Panc1 (cell line): ENCODE measurements around the gene ALPK3. TPM values are rescaled to one million over a fixed set of nuclear protein-coding genes. Genes with fewer than 3 reads are reported as not detected.

ENCODE experiments used
- ATAC-seq: fragments of 200-7000 bp; cut with Tn5 transposase; 2 replicates; pipeline ENCODE4 v1.9.1; 2020; ENCODE audit warnings: mild to moderate bottlenecking, moderate library complexity
- BruUV-seq: library from RNA; stranded (reverse); fragments of 400-500 nt; replicated peaks from 2 replicates; lab custom pipeline; 2021; lab: Mats Ljungman, UMichigan
- CTCF ChIA-PET: fragments of 300-600 bp; sonication (Branson Sonifier 250); formaldehyde crosslinking; loops from one replicate; lab custom pipeline; 2022; ENCODE audit warnings: antibody characterized with exemption; lab: Charles Lee
- POLR2A ChIA-PET: fragments of 300-600 bp; sonication (Branson Sonifier 250); formaldehyde crosslinking; loops from one replicate; lab custom pipeline; 2022; ENCODE audit warnings: antibody characterized with exemption; lab: Charles Lee
- DNase-seq: peaks from one replicate; pipeline ENCODE4 v3.0.0-alpha.2; 2010; ENCODE audit warnings: low read depth, low spot score
- H3K27ac ChIP-seq: 2 replicates; pipeline ENCODE4 v1.5.1; 2011; ENCODE audit warnings: mild to moderate bottlenecking, low read length, inconsistent platforms
- H3K27me3 ChIP-seq: fragments of 200-500 bp; sonication (Bioruptor generic); 2 replicates; pipeline ENCODE4 v1.6.0; 2014; ENCODE audit warnings: low read length, inconsistent platforms; ENCODE audit not compliant: control insufficient read depth, insufficient read depth
- H3K36me3 ChIP-seq: fragments of 200-500 bp; sonication (Bioruptor generic); 2 replicates; pipeline ENCODE4 v1.5.1; 2014; ENCODE audit warnings: inconsistent platforms, mild to moderate bottlenecking, low read length, moderate library complexity; ENCODE audit not compliant: control insufficient read depth, insufficient read depth
- H3K4me1 ChIP-seq: 2 replicates; pipeline ENCODE4 v1.5.1; 2011; ENCODE audit warnings: inconsistent platforms, mild to moderate bottlenecking, low read length, moderate library complexity; ENCODE audit not compliant: control insufficient read depth, insufficient read depth
- H3K4me3 ChIP-seq, 2 experiments: 2 replicates each; pipeline ENCODE4 v1.5.1; 2011 to 2012; ENCODE audit warnings: low read depth in 2 of 2, low read length in 2 of 2, mild to moderate bottlenecking in 2 of 2, inconsistent platforms in 1 of 2, moderate library complexity in 1 of 2
- H3K9me3 ChIP-seq: fragments of 200-500 bp; sonication (Bioruptor generic); 2 replicates; pipeline ENCODE4 v1.5.1; 2014; ENCODE audit warnings: low read depth, mild to moderate bottlenecking, inconsistent platforms, low read length, moderate library complexity; ENCODE audit not compliant: control insufficient read depth, insufficient read depth
- POLR2AphosphoS5 ChIP-seq: IDR thresholded peaks from 2 replicates; pipeline ENCODE4 v1.6.1; 2012; ENCODE audit warnings: mild to moderate bottlenecking, low read depth, low read length, moderate library complexity
- SIN3A ChIP-seq: IDR thresholded peaks from 2 replicates; pipeline ENCODE4 v1.6.1; 2012; ENCODE audit warnings: low read depth, mild to moderate bottlenecking, low read length, moderate library complexity, borderline replicate concordance; ENCODE audit not compliant: insufficient read depth
- TCF7L2 ChIP-seq: IDR thresholded peaks from 2 replicates; pipeline ENCODE4 v1.6.1; 2011; ENCODE audit warnings: mild to moderate bottlenecking, low read depth, low read length, inconsistent platforms
- in situ Hi-C: cut with HindIII; loops from 2 replicates; pipeline ENCODE4 v1.10.0; 2016; ENCODE audit warnings: low sequenced_read_pairs, low pct_unique_long_range_greater_than_20kb
- intact Hi-C: fragments of 100-400 bp; cut with micrococcal nuclease; formaldehyde crosslinking; loops from one replicate; pipeline ENCODE4 v1.10.0; 2022; ENCODE audit not compliant: unreplicated experiment
- total RNA-seq: library from RNA; stranded (reverse); gene quantifications from one replicate; pipeline ENCODE4 v1.2.1, GENCODE V29; 2021; ENCODE audit not compliant: unreplicated experiment
- TF ChIP-seq, protein P1 (sequence below): fragments of 450-650 bp; IDR thresholded peaks from 2 replicates; pipeline ENCODE4 v1.5.1; 2017; ENCODE audit warnings: mild to moderate bottlenecking
- TF ChIP-seq, protein P2 (sequence below), 2 experiments: IDR thresholded peaks; 2 replicates each; pipeline ENCODE4 v1.6.1; 2011 to 2012; ENCODE audit warnings: low read depth in 2 of 2, control low read depth in 1 of 2, low read length in 1 of 2, mild to moderate bottlenecking in 1 of 2, moderate library complexity in 1 of 2; ENCODE audit not compliant: insufficient read depth in 1 of 2

ALPK3 gene
- total RNA-seq, 1 experiment from 2014 or later: 1.0 TPM

DNA sequence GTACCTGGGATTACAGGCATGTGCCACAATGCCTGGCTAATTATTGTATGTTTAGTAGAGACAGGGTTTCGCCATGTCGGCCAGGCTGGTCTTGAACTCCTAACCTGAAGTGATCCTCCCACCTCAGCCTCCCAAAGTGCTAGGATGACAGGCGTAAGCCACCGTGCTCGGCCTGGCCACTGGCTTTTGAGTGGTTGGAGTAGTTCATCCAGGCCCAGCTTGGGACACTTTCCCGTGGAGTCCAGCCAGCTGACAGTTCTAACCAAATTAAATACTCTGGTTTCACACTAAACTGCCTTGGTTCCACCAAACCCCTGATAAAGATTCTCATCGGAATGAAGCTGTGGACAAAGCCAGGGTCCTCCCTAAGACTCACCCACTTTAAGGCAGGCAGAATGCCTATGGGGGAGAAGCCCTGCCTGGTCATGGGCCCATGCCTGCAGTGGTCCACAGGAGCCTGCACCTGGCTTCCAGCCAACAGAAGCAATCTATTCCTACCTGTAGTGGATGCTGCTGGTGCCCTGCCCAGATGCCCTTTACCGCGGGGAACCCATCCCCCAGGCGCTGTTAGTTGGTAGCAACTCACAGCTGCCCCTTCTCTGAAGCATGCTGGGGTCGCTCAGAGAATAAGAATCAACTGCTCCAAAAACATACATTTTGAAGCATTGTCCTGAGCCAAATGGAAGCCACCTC, 62.1 kb downstream of the ALPK3 start:
- no peaks in the 10 kb centered on the region for H3K9me3 ChIP-seq
- ChIA-PET POLR2A (interaction anchor here (0.6 kb wide), 1 partner anchor 34 kb away, joined by 4 read pairs; no protein-coding TSS in a partner anchor), CTCF (interaction anchor here (0.5 to 0.6 kb wide), 2 partner anchors 64 to 155 kb away, joined by 3 to 9 read pairs; no protein-coding TSS in a partner anchor)
- no TSS peak for BruUV-seq
- H3K27ac ChIP-seq: no peak overlapping the region
- intact Hi-C loops: no loop called here
- DNase-seq (no peak), ATAC-seq (no peak)
- TF ChIP-seq TCF7L2 (no peak), SIN3A (no peak), POLR2AphosphoS5 (no peak)
- TF ChIP-seq, protein P1, sequence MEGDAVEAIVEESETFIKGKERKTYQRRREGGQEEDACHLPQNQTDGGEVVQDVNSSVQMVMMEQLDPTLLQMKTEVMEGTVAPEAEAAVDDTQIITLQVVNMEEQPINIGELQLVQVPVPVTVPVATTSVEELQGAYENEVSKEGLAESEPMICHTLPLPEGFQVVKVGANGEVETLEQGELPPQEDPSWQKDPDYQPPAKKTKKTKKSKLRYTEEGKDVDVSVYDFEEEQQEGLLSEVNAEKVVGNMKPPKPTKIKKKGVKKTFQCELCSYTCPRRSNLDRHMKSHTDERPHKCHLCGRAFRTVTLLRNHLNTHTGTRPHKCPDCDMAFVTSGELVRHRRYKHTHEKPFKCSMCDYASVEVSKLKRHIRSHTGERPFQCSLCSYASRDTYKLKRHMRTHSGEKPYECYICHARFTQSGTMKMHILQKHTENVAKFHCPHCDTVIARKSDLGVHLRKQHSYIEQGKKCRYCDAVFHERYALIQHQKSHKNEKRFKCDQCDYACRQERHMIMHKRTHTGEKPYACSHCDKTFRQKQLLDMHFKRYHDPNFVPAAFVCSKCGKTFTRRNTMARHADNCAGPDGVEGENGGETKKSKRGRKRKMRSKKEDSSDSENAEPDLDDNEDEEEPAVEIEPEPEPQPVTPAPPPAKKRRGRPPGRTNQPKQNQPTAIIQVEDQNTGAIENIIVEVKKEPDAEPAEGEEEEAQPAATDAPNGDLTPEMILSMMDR: no peak
- TF ChIP-seq, protein P2, sequence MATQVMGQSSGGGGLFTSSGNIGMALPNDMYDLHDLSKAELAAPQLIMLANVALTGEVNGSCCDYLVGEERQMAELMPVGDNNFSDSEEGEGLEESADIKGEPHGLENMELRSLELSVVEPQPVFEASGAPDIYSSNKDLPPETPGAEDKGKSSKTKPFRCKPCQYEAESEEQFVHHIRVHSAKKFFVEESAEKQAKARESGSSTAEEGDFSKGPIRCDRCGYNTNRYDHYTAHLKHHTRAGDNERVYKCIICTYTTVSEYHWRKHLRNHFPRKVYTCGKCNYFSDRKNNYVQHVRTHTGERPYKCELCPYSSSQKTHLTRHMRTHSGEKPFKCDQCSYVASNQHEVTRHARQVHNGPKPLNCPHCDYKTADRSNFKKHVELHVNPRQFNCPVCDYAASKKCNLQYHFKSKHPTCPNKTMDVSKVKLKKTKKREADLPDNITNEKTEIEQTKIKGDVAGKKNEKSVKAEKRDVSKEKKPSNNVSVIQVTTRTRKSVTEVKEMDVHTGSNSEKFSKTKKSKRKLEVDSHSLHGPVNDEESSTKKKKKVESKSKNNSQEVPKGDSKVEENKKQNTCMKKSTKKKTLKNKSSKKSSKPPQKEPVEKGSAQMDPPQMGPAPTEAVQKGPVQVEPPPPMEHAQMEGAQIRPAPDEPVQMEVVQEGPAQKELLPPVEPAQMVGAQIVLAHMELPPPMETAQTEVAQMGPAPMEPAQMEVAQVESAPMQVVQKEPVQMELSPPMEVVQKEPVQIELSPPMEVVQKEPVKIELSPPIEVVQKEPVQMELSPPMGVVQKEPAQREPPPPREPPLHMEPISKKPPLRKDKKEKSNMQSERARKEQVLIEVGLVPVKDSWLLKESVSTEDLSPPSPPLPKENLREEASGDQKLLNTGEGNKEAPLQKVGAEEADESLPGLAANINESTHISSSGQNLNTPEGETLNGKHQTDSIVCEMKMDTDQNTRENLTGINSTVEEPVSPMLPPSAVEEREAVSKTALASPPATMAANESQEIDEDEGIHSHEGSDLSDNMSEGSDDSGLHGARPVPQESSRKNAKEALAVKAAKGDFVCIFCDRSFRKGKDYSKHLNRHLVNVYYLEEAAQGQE (IDR thresholded peaks at IDR 0.05; ENCODE audit: insufficient read depth in 1 of 2, low read depth in 2 of 2, low read length in 1 of 2): no peak
- H3K27me3 ChIP-seq: no peaks in the 10 kb centered on the region
- in situ Hi-C loops: no loop called here
- no peaks in the 10 kb centered on the region for H3K4me1 ChIP-seq
- no peaks in the 10 kb centered on the region for H3K36me3 ChIP-seq
- no peak overlapping the region for H3K4me3 ChIP-seq

DNA sequence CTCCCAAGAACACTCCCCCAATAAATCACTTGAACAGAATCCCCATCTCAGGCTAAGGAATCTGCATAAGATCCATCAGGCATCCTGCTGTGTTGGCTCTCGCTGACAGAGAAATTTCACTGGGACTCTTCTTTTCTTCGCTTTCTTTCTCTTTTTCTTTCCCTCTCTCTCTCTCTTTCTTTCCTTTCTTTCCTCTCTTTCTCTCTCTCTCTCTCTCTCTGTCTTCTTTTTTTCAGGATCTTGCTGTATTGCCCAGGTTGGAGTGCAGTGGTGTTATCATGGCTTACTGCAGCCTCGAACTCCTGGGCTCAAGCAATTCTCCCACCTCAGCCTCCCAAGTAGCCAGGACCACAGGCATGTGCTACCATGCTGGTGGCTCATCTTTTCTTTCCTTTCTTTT, 62.9 kb downstream of the ALPK3 start:
- Histone ChIP-seq H3K27me3 (no peaks in the 10 kb centered on the region), H3K4me3 (no peak overlapping the region), H3K36me3 (no peaks in the 10 kb centered on the region), H3K4me1 (no peaks in the 10 kb centered on the region), H3K27ac (no peak overlapping the region), H3K9me3 (no peaks in the 10 kb centered on the region)
- BruUV-seq: no TSS peak
- no peak for TF ChIP-seq TCF7L2
- TF ChIP-seq, protein P1: no peak
- TF ChIP-seq, protein P2 (IDR thresholded peaks at IDR 0.05; ENCODE audit: insufficient read depth in 1 of 2, low read depth in 2 of 2, low read length in 1 of 2): no peak
- no peak for TF ChIP-seq SIN3A
- no peak for TF ChIP-seq POLR2AphosphoS5
- in situ Hi-C loops: no loop called here
- no peak for DNase-seq
- intact Hi-C loops: no loop called here
- ChIA-PET POLR2A (no interaction called here), CTCF (no interaction called here)
- ATAC-seq: no peak
